H9 (cell line): ENCODE results near the gene DIP2C. TPM values are rescaled to one million over a fixed set of nuclear protein-coding genes. Genes with fewer than 3 reads are reported as not detected.

ENCODE experiments used
- DNase-seq: peaks from one replicate; pipeline ENCODE4 v3.0.0-alpha.2; 2017
- H2AFZ ChIP-seq: one replicate; pipeline ENCODE4 v1.6.1; 2013; ENCODE audit warnings: mild to moderate bottlenecking, low read length, control low read depth, moderate library complexity
- H2AK5ac ChIP-seq: 2 replicates; pipeline ENCODE4 v1.6.1; 2013; ENCODE audit warnings: low read length, control low read depth, mixed read lengths; ENCODE audit not compliant: insufficient read length
- H2BK120ac ChIP-seq: one replicate; pipeline ENCODE4 v1.6.1; 2013; ENCODE audit warnings: low read depth, mild to moderate bottlenecking, low read length, control low read depth, inconsistent platforms; ENCODE audit not compliant: poor library complexity, severe bottlenecking
- H2BK12ac ChIP-seq: 2 replicates; pipeline ENCODE4 v1.6.1; 2013; ENCODE audit warnings: low read length, control low read depth, mixed read lengths, low read depth; ENCODE audit not compliant: insufficient read length
- H2BK15ac ChIP-seq: 2 replicates; pipeline ENCODE4 v1.6.1; 2013; ENCODE audit warnings: low read depth, low read length, control low read depth
- H2BK20ac ChIP-seq: one replicate; pipeline ENCODE4 v1.6.1; 2013; ENCODE audit warnings: low read depth, mild to moderate bottlenecking, low read length, control low read depth, inconsistent platforms; ENCODE audit not compliant: poor library complexity, severe bottlenecking
- H2BK5ac ChIP-seq: 2 replicates; pipeline ENCODE4 v1.6.1; 2013; ENCODE audit warnings: low read length, control low read depth, mixed read lengths; ENCODE audit not compliant: insufficient read length
- H3K14ac ChIP-seq: 2 replicates; pipeline ENCODE4 v1.6.1; 2013; ENCODE audit warnings: low read length, control low read depth; ENCODE audit not compliant: insufficient read depth
- H3K18ac ChIP-seq: 2 replicates; pipeline ENCODE4 v1.6.1; 2013; ENCODE audit warnings: low read depth, mild to moderate bottlenecking, mixed read lengths, low read length, control low read depth; ENCODE audit not compliant: insufficient read length
- H3K23ac ChIP-seq: 2 replicates; pipeline ENCODE4 v1.6.1; 2013; ENCODE audit warnings: low read length, control low read depth, mixed read lengths, low read depth; ENCODE audit not compliant: insufficient read length
- H3K23me2 ChIP-seq: 2 replicates; pipeline ENCODE4 v1.6.1; 2013; ENCODE audit warnings: low read depth, mild to moderate bottlenecking, mixed read lengths, low read length, control low read depth; ENCODE audit not compliant: insufficient read length, poor library complexity, severe bottlenecking
- H3K27ac ChIP-seq: 2 replicates; pipeline ENCODE4 v1.5.1; 2013; ENCODE audit warnings: low read length, control low read depth, mixed read lengths, low read depth; ENCODE audit not compliant: insufficient read length
- H3K27me3 ChIP-seq: 2 replicates; pipeline ENCODE4 v1.6.1; 2013; ENCODE audit warnings: low read length, control low read depth, inconsistent platforms; ENCODE audit not compliant: insufficient read depth
- H3K4ac ChIP-seq: 2 replicates; pipeline ENCODE4 v1.6.1; 2013; ENCODE audit warnings: low read depth, mild to moderate bottlenecking, control low read depth, inconsistent platforms, low read length, moderate library complexity
- H3K4me1 ChIP-seq: 2 replicates; pipeline ENCODE4 v1.6.1; 2013; ENCODE audit warnings: low read length, control low read depth, inconsistent platforms; ENCODE audit not compliant: insufficient read depth
- H3K4me2 ChIP-seq: 2 replicates; pipeline ENCODE4 v1.6.1; 2013; ENCODE audit warnings: low read length, control low read depth, mixed read lengths; ENCODE audit not compliant: insufficient read length, insufficient read depth
- H3K56ac ChIP-seq: 2 replicates; pipeline ENCODE4 v1.6.1; 2013; ENCODE audit warnings: low read depth, mild to moderate bottlenecking, mixed read lengths, low read length, control low read depth; ENCODE audit not compliant: insufficient read length
- H3K79me1 ChIP-seq: 2 replicates; pipeline ENCODE4 v1.6.1; 2013; ENCODE audit warnings: low read depth, mild to moderate bottlenecking, moderate library complexity, low read length, control low read depth, inconsistent platforms; ENCODE audit not compliant: insufficient read depth, poor library complexity, severe bottlenecking
- H3K79me2 ChIP-seq: 2 replicates; pipeline ENCODE4 v1.6.1; 2013; ENCODE audit warnings: low read length, control low read depth, inconsistent platforms; ENCODE audit not compliant: insufficient read depth
- H3K9ac ChIP-seq: 2 replicates; pipeline ENCODE4 v1.6.1; 2013; ENCODE audit warnings: low read length, control low read depth, mixed read lengths; ENCODE audit not compliant: insufficient read length; ENCODE audit errors: extremely low read depth
- H3K9me3 ChIP-seq: one replicate; pipeline ENCODE4 v1.6.1; 2013; ENCODE audit warnings: low read depth, low read length, inconsistent platforms; ENCODE audit not compliant: control insufficient read depth
- H3T11ph ChIP-seq: one replicate; pipeline ENCODE4 v1.6.1; 2013; ENCODE audit warnings: mild to moderate bottlenecking, low read length, control low read depth, inconsistent platforms
- H4K20me1 ChIP-seq: one replicate; pipeline ENCODE4 v1.6.1; 2013; ENCODE audit not compliant: control insufficient read depth, insufficient read length, insufficient read depth
- H4K5ac ChIP-seq: 2 replicates; pipeline ENCODE4 v1.6.1; 2013; ENCODE audit warnings: low read depth, mild to moderate bottlenecking, mixed read lengths, low read length, control low read depth; ENCODE audit not compliant: insufficient read length
- H4K8ac ChIP-seq: replicated peaks from 2 replicates; pipeline ENCODE4 v1.6.1; 2013; ENCODE audit warnings: low read length, control low read depth, mixed read lengths, low read depth; ENCODE audit not compliant: insufficient read length
- H4K91ac ChIP-seq: 2 replicates; pipeline ENCODE4 v1.6.1; 2013; ENCODE audit warnings: low read depth, mild to moderate bottlenecking, moderate library complexity, mixed read lengths, low read length, control low read depth; ENCODE audit not compliant: insufficient read length
- H3K27ac Mint-ChIP-seq, 3 experiments: 2 replicates in 2 of 3; 3 replicates in 1 of 3; pipeline ENCODE4 v1.8.0; 2020 to 2021; ENCODE audit warnings: mixed read lengths in 3 of 3, mild to moderate bottlenecking in 1 of 3, moderate library complexity in 1 of 3
- H3K27me3 Mint-ChIP-seq: 2 replicates; pipeline ENCODE4 v1.8.0; 2021; ENCODE audit warnings: low read depth, mild to moderate bottlenecking, moderate library complexity, mixed read lengths
- H3K36me3 Mint-ChIP-seq, 3 experiments: 2 replicates in 2 of 3; 3 replicates in 1 of 3; pipeline ENCODE4 v1.8.0; 2020 to 2021; ENCODE audit warnings: low read depth in 3 of 3, mixed read lengths in 3 of 3; ENCODE audit not compliant: insufficient read depth in 1 of 3
- H3K4me1 Mint-ChIP-seq, 2 experiments: 2 replicates each; pipeline ENCODE4 v1.8.0; 2020; ENCODE audit warnings: mixed read lengths in 2 of 2
- H3K4me3 Mint-ChIP-seq, 2 experiments: 2 replicates in 1 of 2; 3 replicates in 1 of 2; pipeline ENCODE4 v1.8.0; 2020 to 2021; ENCODE audit warnings: mild to moderate bottlenecking in 2 of 2, mixed read lengths in 2 of 2, moderate library complexity in 1 of 2
- H3K9me3 Mint-ChIP-seq, 2 experiments: 2 replicates in 1 of 2; 3 replicates in 1 of 2; pipeline ENCODE4 v1.8.0; 2020; ENCODE audit warnings: mild to moderate bottlenecking in 2 of 2, mixed read lengths in 2 of 2, moderate library complexity in 1 of 2
- WGBS: extraction: QIAGEN DNeasy Blood & Tissue Kit; methylation state at CpG from one replicate; pipeline ENCODE4 v1.1.7; 2013; ENCODE audit warnings: missing lambda C conversion rate, low lambda C conversion rate, mixed read lengths; ENCODE audit not compliant: insufficient read length; ENCODE audit errors: extremely low coverage; 5-methylcytosine and 5-hydroxymethylcytosine counted together
- total RNA-seq: library from RNA; stranded (reverse); gene quantifications from 2 replicates; pipeline ENCODE4 v1.2.1, GENCODE V29; 2021
- TF ChIP-seq, protein P1 (sequence below): fragments of 200-600 bp; sonication (generic); conservative IDR thresholded peaks from 3 replicates; pipeline ENCODE4 v1.8.0; 2021; ENCODE audit warnings: antibody characterized with exemption, mild to moderate bottlenecking

Gene DIP2C
- total RNA-seq, 1 experiment from 2014 or later, result 7.9 TPM

DNA sequence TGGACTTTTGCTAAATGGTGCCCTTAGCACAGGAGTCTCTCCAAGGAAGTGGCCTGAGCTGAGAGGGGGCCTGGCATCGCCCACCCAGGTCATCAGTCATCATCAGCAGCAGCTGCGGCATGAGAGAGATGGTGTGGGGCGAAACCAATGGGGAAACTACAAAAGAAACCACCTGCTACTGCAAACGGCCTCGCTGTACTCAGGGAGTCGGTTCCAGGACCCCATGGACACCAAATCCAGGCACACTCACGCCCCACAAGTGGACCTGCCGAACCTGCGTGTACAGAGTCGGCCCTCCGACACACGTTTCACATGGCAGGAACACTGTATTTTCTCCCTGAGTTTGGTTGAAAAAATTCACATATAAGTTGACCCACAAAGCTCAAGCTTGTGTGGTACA, 37.8 kb downstream of the DIP2C start:
- no peak for DNase-seq
- Mint-ChIP-seq H3K27ac (no peak overlapping the region), H3K36me3 (no peaks in the 10 kb centered on the region; a peak in 1 of 7 replicates), H3K4me1 (peaks cover 15 to 16% of the 10 kb centered on the region in 2 experiments), H3K4me3 (no peak overlapping the region), H3K9me3 (no peaks in the 10 kb centered on the region), H3K27me3 (no peaks in the 10 kb centered on the region)
- TF ChIP-seq, protein P1, sequence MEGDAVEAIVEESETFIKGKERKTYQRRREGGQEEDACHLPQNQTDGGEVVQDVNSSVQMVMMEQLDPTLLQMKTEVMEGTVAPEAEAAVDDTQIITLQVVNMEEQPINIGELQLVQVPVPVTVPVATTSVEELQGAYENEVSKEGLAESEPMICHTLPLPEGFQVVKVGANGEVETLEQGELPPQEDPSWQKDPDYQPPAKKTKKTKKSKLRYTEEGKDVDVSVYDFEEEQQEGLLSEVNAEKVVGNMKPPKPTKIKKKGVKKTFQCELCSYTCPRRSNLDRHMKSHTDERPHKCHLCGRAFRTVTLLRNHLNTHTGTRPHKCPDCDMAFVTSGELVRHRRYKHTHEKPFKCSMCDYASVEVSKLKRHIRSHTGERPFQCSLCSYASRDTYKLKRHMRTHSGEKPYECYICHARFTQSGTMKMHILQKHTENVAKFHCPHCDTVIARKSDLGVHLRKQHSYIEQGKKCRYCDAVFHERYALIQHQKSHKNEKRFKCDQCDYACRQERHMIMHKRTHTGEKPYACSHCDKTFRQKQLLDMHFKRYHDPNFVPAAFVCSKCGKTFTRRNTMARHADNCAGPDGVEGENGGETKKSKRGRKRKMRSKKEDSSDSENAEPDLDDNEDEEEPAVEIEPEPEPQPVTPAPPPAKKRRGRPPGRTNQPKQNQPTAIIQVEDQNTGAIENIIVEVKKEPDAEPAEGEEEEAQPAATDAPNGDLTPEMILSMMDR, result no peak
- no peak overlapping the region; the same call in 1 of the 2 replicates for H3K14ac ChIP-seq
- H4K20me1 ChIP-seq, result peaks cover 3% of the 10 kb centered on the region
- H3K79me1 ChIP-seq, result no peaks in the 10 kb centered on the region
- H4K8ac ChIP-seq, result no peak overlapping the region
- H3K79me2 ChIP-seq, result peaks cover 2% of the 10 kb centered on the region; the same call in 1 of the 2 replicates
- no peak overlapping the region for H3K27ac ChIP-seq
- H4K5ac ChIP-seq, result no peak overlapping the region
- H2BK20ac ChIP-seq, result no peak overlapping the region
- H2AK5ac ChIP-seq, result no peak overlapping the region
- H3K23ac ChIP-seq, result no peak overlapping the region
- H3K9me3 ChIP-seq, result no peaks in the 10 kb centered on the region
- H3K27me3 ChIP-seq, result no peaks in the 10 kb centered on the region
- no peak overlapping the region for H2BK12ac ChIP-seq
- H3K9ac ChIP-seq, result no peak overlapping the region
- H2BK15ac ChIP-seq, result no peak overlapping the region
- no peaks in the 10 kb centered on the region; the same call in 1 of the 2 replicates for H3K4me1 ChIP-seq
- H2AFZ ChIP-seq, result no peak overlapping the region
- H2BK5ac ChIP-seq, result no peak overlapping the region
- no peak overlapping the region for H3K4ac ChIP-seq
- H4K91ac ChIP-seq, result no peak overlapping the region
- H3K23me2 ChIP-seq, result no peaks in the 10 kb centered on the region
- H3K4me2 ChIP-seq, result no peak overlapping the region
- no peak overlapping the region for H3T11ph ChIP-seq
- no peak overlapping the region for H3K56ac ChIP-seq
- peak overlapping the region; percentile 40 for H3K18ac ChIP-seq
- WGBS, result no CpG with 5 or more reads among the region's 12 CpGs
- H2BK120ac ChIP-seq, result no peak overlapping the region
